HL-60/S4 treated with phorbol 12-myristate 13-acetate at 8.2 ng/mL for 4 days and 3 days (cell line): ENCODE data around the gene JAZF1.

ENCODE experiments used
- in situ Hi-C: fragments of 300-500 bp; cut with MboI; formaldehyde crosslinking; loops from 2 replicates; pipeline ENCODE4 v1.15.0; 2022; ENCODE audit warnings: low sequenced_read_pairs

Gene JAZF1

GRCh38 chr7:27992097-27992496 is 188.5 kb downstream of the JAZF1 start:
- in situ Hi-C loops: no loop called here

GRCh38 chr7:27991006-27991528 is 189.5 kb downstream of the JAZF1 start:
- in situ Hi-C loops: no loop called here

- in situ Hi-C loops: no loop called here
Measured at GRCh38 chr7:27976531-27976930, 204.1 kb downstream of the JAZF1 start.

GRCh38 chr7:27973625-27974024 is 207.0 kb downstream of the JAZF1 start:
- in situ Hi-C loops: no loop called here

- in situ Hi-C loops: no loop called here
Measured at GRCh38 chr7:27972276-27972675, 208.3 kb downstream of the JAZF1 start.

GRCh38 chr7:27971171-27971812 is 209.3 kb downstream of the JAZF1 start:
- in situ Hi-C loops: no loop called here

GRCh38 chr7:27970350-27970749 is 210.2 kb downstream of the JAZF1 start:
- in situ Hi-C loops: no loop called here

- in situ Hi-C loops: no loop called here
Measured at GRCh38 chr7:27969346-27969745, 211.2 kb downstream of the JAZF1 start.

- in situ Hi-C loops: no loop called here
Measured at GRCh38 chr7:27967639-27968038, 213.0 kb downstream of the JAZF1 start.

- in situ Hi-C loops: no loop called here
Measured at GRCh38 chr7:27966219-27966780, 214.3 kb downstream of the JAZF1 start.

- in situ Hi-C loops: no loop called here
Measured at GRCh38 chr7:27965650-27966049, 214.9 kb downstream of the JAZF1 start.

GRCh38 chr7:27964820-27965219 is 215.8 kb downstream of the JAZF1 start:
- in situ Hi-C loops: no loop called here

- in situ Hi-C loops: no loop called here
Measured at GRCh38 chr7:27963056-27963455, 217.5 kb downstream of the JAZF1 start.

- in situ Hi-C loops: no loop called here
Measured at GRCh38 chr7:27962273-27962672, 218.3 kb downstream of the JAZF1 start.

GRCh38 chr7:27961255-27961654 is 219.3 kb downstream of the JAZF1 start:
- in situ Hi-C loops: no loop called here

GRCh38 chr7:27960415-27960814 is 220.2 kb downstream of the JAZF1 start:
- in situ Hi-C loops: no loop called here

GRCh38 chr7:27958933-27959548 is 221.6 kb downstream of the JAZF1 start:
- in situ Hi-C loops: no loop called here

- in situ Hi-C loops: no loop called here
Measured at GRCh38 chr7:27955596-27955995, 225.0 kb downstream of the JAZF1 start.

GRCh38 chr7:27955011-27955410 is 225.6 kb downstream of the JAZF1 start:
- in situ Hi-C loops: no loop called here

- in situ Hi-C loops: no loop called here
Measured at GRCh38 chr7:27953777-27954176, 226.8 kb downstream of the JAZF1 start.

GRCh38 chr7:27953361-27953760 is 227.2 kb downstream of the JAZF1 start:
- in situ Hi-C loops: no loop called here
